ENCODE data around the gene SPATA31D3. TPM values are rescaled to one million over a fixed set of nuclear protein-coding genes. Genes with fewer than 3 reads are reported as not detected.
"Not testable (repeated sequence)": the region's sequence is repeated elsewhere in the genome, so short reads cannot be mapped to it uniquely, and the experiment has no call there.

SPATA31D3 gene
- total RNA-seq, result not detected

- not testable (repeated sequence) for DNase-seq
These were observed at the start of gene SPATA31D3 for GRCh38 chr9:81943393-81943792. Gene SPATA31D3 (plus strand): TSS chr9:81943500. CDS start chr9:81943586, 86 bp downstream.

- DNase-seq, result no peak
These were observed 49.4 kb upstream of the SPATA31D3 start for GRCh38 chr9:81893929-81894328.

GRCh38 chr9:81894891-81895290 is 48.4 kb upstream of the SPATA31D3 start:
- DNase-seq, result no peak

GRCh38 chr9:81896070-81896469 is 47.2 kb upstream of the SPATA31D3 start:
- no peak for DNase-seq

GRCh38 chr9:81898851-81899250 is 44.4 kb upstream of the SPATA31D3 start:
- no peak for DNase-seq

- DNase-seq, result no peak
These were observed 41.1 kb upstream of the SPATA31D3 start for GRCh38 chr9:81902196-81902595.

- DNase-seq, result no peak
These were observed 40.7 kb upstream of the SPATA31D3 start for GRCh38 chr9:81902626-81903025.

- no peak for DNase-seq
These were observed 36.6 kb upstream of the SPATA31D3 start for GRCh38 chr9:81906671-81907070.

GRCh38 chr9:81912135-81912534 is 31.2 kb upstream of the SPATA31D3 start:
- DNase-seq, result no peak

GRCh38 chr9:81915801-81916505 is 27.3 kb upstream of the SPATA31D3 start:
- no peak for DNase-seq

GRCh38 chr9:81918507-81918906 is 24.8 kb upstream of the SPATA31D3 start:
- not testable (repeated sequence) for DNase-seq

- not testable (repeated sequence) for DNase-seq
These were observed 15.0 kb upstream of the SPATA31D3 start, which contains the start of gene SPATA31D4 for GRCh38 chr9:81928305-81928704. Gene SPATA31D4 (plus strand): TSS chr9:81928428. CDS start chr9:81928514, 86 bp downstream.

- not testable (repeated sequence) for DNase-seq
These were observed 13.2 kb upstream of the SPATA31D3 start for GRCh38 chr9:81930147-81930546.

GRCh38 chr9:81933547-81933946 is 9.8 kb upstream of the SPATA31D3 start:
- DNase-seq, result not testable (repeated sequence)

GRCh38 chr9:81948650-81949049 is 5.3 kb downstream of the SPATA31D3 start:
- DNase-seq, result not testable (repeated sequence)

- no peak for DNase-seq
These were observed 9.8 kb downstream of the SPATA31D3 start for GRCh38 chr9:81953096-81953495.

- DNase-seq, result no peak
These were observed 12.3 kb downstream of the SPATA31D3 start for GRCh38 chr9:81955625-81956024.

- DNase-seq, result no peak
These were observed 21.2 kb downstream of the SPATA31D3 start for GRCh38 chr9:81964218-81965171.

GRCh38 chr9:81968026-81968425 is 24.7 kb downstream of the SPATA31D3 start:
- no peak for DNase-seq

- no peak for DNase-seq
These were observed 26.7 kb downstream of the SPATA31D3 start for GRCh38 chr9:81969971-81970370.

GRCh38 chr9:81971727-81972126 is 28.4 kb downstream of the SPATA31D3 start:
- DNase-seq, result no peak

- DNase-seq, result no peak
These were observed 31.5 kb downstream of the SPATA31D3 start for GRCh38 chr9:81974764-81975163.

GRCh38 chr9:81976351-81976750 is 33.1 kb downstream of the SPATA31D3 start:
- DNase-seq, result no peak

GRCh38 chr9:81979196-81979595 is 35.9 kb downstream of the SPATA31D3 start:
- no peak for DNase-seq
